ENCODE data around the gene LMF1. TPM values are rescaled to one million over a fixed set of nuclear protein-coding genes. Genes with fewer than 3 reads are reported as not detected.

Gene LMF1
- total and polyA plus RNA-seq, 2 of the 8 experiments (the other 6 are each of a cell fraction or from before 2014, with no cell fraction given): 3.5 to 9.1 TPM

DNA sequence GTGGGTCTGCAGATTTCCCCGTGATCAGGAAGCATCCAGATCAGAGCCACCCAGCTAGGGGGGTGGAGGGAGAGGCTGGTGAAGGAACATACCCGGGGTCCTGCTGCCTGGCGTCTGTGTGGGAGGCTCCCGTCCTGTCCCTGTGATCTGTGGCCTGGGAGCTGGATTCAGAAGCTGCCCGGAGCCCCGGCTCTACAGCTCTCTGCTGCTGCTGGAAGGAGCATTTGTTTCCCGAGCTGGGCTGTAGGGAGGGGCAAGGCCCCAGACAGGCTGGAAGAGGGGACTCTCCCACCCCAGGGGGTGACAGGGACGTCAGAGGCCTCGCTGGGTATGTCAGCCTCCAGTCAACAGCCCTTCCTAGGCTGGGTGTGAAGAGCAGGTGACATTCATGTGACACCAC, 21.0 kb upstream of the LMF1 start:
- CTCF ChIA-PET (ENCODE audit: partially characterized antibody): interaction anchor here (1.4 kb wide), 1 partner anchor 66 kb away, joined by 3 read pairs; no protein-coding TSS in a partner anchor
- Histone ChIP-seq H2BK20ac (ENCODE audit: low read length) (no peak overlapping the region), H3K9ac (replicated peaks in 1 of 4; ENCODE audit: extremely low read depth in 1 of 4, low read depth in 3 of 4, low read length in 3 of 4) (no peak overlapping the region), H2AFZ (ENCODE audit: low read length) (no peak overlapping the region), H3K9me3 (ENCODE audit: insufficient read depth in 2 of 2, low read depth in 1 of 2, low read length in 1 of 2) (peaks cover 18 to 37% of the 10 kb centered on the region in 2 experiments), H3K14ac (ENCODE audit: insufficient read length) (no peak overlapping the region), H3K18ac (ENCODE audit: extremely low read depth, low read length) (no peak overlapping the region), H3K27me3 (replicated peaks in 1 of 4; ENCODE audit: control insufficient read depth in 3 of 4, extremely low read depth in 1 of 4, insufficient read depth in 3 of 4, low read length in 3 of 4) (no peaks in the 10 kb centered on the region), H4K20me1 (replicated peaks in 1 of 2; ENCODE audit: control insufficient read depth in 1 of 2, insufficient read depth in 2 of 2, low read length in 2 of 2) (peaks cover 0 to 2% of the 10 kb centered on the region in 2 experiments), H4K91ac (replicated peaks; ENCODE audit: insufficient read length, low read length) (no peak overlapping the region), H3K79me2 (ENCODE audit: control insufficient read depth in 1 of 2, insufficient read depth in 2 of 2, low read length in 2 of 2) (no peaks in the 10 kb centered on the region), H3K79me1 (ENCODE audit: low read depth, low read length) (0 out of 2 replicates have a peak, but pooled peaks cover 2% of the 10 kb centered on the region), H4K5ac (ENCODE audit: insufficient read length, low read depth, low read length) (no peak overlapping the region), H2AK5ac (ENCODE audit: low read depth, low read length) (no peak overlapping the region), H2BK15ac (ENCODE audit: low read length) (no peak overlapping the region), H3K4me1 (replicated peaks in 1 of 4; ENCODE audit: control insufficient read depth in 3 of 4, insufficient read depth in 4 of 4, low read length in 3 of 4) (no peaks in the 10 kb centered on the region), H3K4me2 (ENCODE audit: insufficient read depth in 1 of 2, low read depth in 2 of 2, low read length in 2 of 2) (no peak overlapping the region), H3K56ac (replicated peaks; ENCODE audit: insufficient read length, low read depth, low read length) (no peak overlapping the region), H3K4ac (replicated peaks; ENCODE audit: insufficient read length, low read depth, low read length) (no peak overlapping the region), H3K23me2 (ENCODE audit: low read depth, low read length) (peaks cover 10% of the 10 kb centered on the region; the same call in 1 of the 2 replicates), H3K36me3 (ENCODE audit: control insufficient read depth in 2 of 4, insufficient read depth in 4 of 4, low read length in 3 of 4) (no peaks in the 10 kb centered on the region), H2BK5ac (ENCODE audit: low read depth, low read length) (no peak overlapping the region), H4K8ac (ENCODE audit: extremely low read depth, insufficient read depth, low read length) (no peak overlapping the region), H3K4me3 (ENCODE audit: extremely low read depth in 1 of 4, insufficient read depth in 2 of 4, low read depth in 3 of 4, low read length in 4 of 4) (no peak overlapping the region), H3K27ac (ENCODE audit: low read depth, low read length) (no peak overlapping the region), H2BK12ac (ENCODE audit: low read depth, low read length) (no peak overlapping the region), H3K23ac (ENCODE audit: insufficient read length) (no peak overlapping the region), H2BK120ac (replicated peaks; ENCODE audit: low read depth, low read length) (no peak overlapping the region)
- 88% methylated on average over 9 of the region's 9 CpGs; no CpG with 5 or more reads in 1 of the 2 experiments for WGBS, 2 experiments (ENCODE audit: extremely low coverage in 1 of 2, insufficient coverage in 1 of 2, insufficient read length in 1 of 2, insufficient replicate concordance in 2 of 2, low coverage in 1 of 2, low lambda C conversion rate in 2 of 2, missing lambda C conversion rate in 1 of 2)
- POLR2A ChIA-PET (ENCODE audit: partially characterized antibody): no interaction called here
- no peak for TF ChIP-seq TEAD4 (IDR thresholded peaks at IDR 0.05; ENCODE audit: low read depth, low read length)
- FAIRE-seq (no peak), DNase-seq (ENCODE audit: low read depth in 1 of 2, low spot score in 2 of 2) (no peak)

All from H1 (cell line).